ENCODE measurements around the gene MYO5A. TPM values are rescaled to one million over a fixed set of nuclear protein-coding genes. Genes with fewer than 3 reads are reported as not detected.
"Not testable (repeated sequence)": the region's sequence is repeated elsewhere in the genome, so short reads cannot be mapped to it uniquely, and the experiment has no call there.

Gene MYO5A
- total and polyA plus RNA-seq, 9 donors, result 3.8 to 26.5 (median 15.1) TPM

GRCh38 chr15:52462806-52463360 is 65.8 kb downstream of the MYO5A start:
- no peaks in the 10 kb centered on the region for H3K9me3 ChIP-seq
- H3K4me3 ChIP-seq, result no peak overlapping the region
- no peaks in the 10 kb centered on the region for H3K4me1 ChIP-seq (ENCODE audit: insufficient read depth)
- intact Hi-C loops (cut with DNase I), result no loop called here
- H3K36me3 ChIP-seq, result no peaks in the 10 kb centered on the region
- no peaks in the 10 kb centered on the region for H3K27me3 ChIP-seq
- WGBS, 3 donors, result 90 to 95% (median 93%) methylated on average over 6 of the region's 6 CpGs
- no peak overlapping the region for H3K27ac ChIP-seq
- no peak for DNase-seq
- TF ChIP-seq EP300 (IDR thresholded peaks at IDR 0.05) (no peak), POLR2A (IDR thresholded peaks at IDR 0.05) (no peak)
- TF ChIP-seq, protein P1, sequence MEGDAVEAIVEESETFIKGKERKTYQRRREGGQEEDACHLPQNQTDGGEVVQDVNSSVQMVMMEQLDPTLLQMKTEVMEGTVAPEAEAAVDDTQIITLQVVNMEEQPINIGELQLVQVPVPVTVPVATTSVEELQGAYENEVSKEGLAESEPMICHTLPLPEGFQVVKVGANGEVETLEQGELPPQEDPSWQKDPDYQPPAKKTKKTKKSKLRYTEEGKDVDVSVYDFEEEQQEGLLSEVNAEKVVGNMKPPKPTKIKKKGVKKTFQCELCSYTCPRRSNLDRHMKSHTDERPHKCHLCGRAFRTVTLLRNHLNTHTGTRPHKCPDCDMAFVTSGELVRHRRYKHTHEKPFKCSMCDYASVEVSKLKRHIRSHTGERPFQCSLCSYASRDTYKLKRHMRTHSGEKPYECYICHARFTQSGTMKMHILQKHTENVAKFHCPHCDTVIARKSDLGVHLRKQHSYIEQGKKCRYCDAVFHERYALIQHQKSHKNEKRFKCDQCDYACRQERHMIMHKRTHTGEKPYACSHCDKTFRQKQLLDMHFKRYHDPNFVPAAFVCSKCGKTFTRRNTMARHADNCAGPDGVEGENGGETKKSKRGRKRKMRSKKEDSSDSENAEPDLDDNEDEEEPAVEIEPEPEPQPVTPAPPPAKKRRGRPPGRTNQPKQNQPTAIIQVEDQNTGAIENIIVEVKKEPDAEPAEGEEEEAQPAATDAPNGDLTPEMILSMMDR (IDR thresholded peaks at IDR 0.05), result no peak

- H3K27me3 ChIP-seq; H3K36me3 ChIP-seq; H3K9me3 ChIP-seq; H3K27ac ChIP-seq; intact Hi-C loops (cut with DNase I); H3K4me3 ChIP-seq; H3K4me1 ChIP-seq (ENCODE audit: insufficient read depth); DNase-seq: not testable (repeated sequence)
- WGBS, 3 donors, result 97 to 99% (median 98%) methylated on average over 19 to 28 of the region's 31 CpGs
Measured at GRCh38 chr15:52459701-52460100, 69.0 kb downstream of the MYO5A start.

GRCh38 chr15:52459265-52459664 is 69.4 kb downstream of the MYO5A start:
- WGBS, 3 donors, result 85 to 87% (median 86%) methylated on average over 9 of the region's 9 CpGs
- H3K4me3 ChIP-seq; intact Hi-C loops (cut with DNase I); H3K4me1 ChIP-seq (ENCODE audit: insufficient read depth); H3K27ac ChIP-seq; DNase-seq; H3K27me3 ChIP-seq; H3K36me3 ChIP-seq; H3K9me3 ChIP-seq: not testable (repeated sequence)

DNA sequence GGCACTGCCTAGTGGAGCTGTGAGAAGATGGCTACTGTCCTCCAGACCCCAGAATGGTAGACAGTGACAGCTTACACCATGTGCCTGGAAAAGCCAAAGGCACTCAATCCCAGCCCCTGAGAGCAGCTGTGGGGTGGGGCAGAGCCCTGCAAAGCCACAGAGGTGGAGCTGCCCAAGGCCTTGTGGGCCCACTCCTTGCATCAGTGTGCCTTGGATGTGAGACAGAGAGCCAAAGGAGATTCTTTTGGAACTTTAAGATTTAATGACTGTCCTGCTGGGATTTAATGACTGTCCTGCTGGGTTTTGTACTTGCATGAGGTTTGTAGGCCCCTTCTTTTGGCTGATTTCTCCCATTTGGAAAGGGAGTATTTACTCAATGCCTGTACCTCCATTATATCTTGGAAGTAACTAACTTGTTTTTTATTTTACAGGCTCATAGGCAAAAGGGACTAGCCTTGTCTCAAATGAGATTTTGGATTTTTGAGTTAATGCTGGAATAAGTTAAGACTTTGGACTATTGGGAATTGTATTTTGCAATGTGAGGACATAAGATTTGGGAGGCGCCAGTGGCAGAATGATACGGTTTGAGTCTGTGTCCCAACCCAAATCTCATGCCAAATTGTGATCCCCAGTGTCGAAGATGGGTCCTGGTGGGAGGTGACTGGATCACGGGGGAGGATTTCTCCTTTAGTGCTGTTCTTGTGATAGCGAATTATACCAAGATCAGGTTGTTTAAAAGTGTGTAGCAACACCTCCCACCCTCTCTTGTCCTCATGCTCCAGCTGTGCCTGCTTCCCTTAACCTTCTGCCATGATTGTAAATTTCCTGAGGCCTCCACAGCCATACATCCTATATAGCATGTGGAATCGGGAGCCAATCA is 80.4 kb downstream of the MYO5A start:
- WGBS, 3 donors, result 75 to 92% (median 91%) methylated on average over 6 of the region's 6 CpGs
- DNase-seq, result no peak

GRCh38 chr15:52445954-52446353 is 82.7 kb downstream of the MYO5A start:
- H3K27me3 ChIP-seq, result no peaks in the 10 kb centered on the region
- H3K36me3 ChIP-seq, result no peaks in the 10 kb centered on the region
- no peaks in the 10 kb centered on the region for H3K9me3 ChIP-seq
- no peak for TF ChIP-seq EP300 (IDR thresholded peaks at IDR 0.05)
- 97 to 100% (median 99%) methylated on average over 3 of the region's 3 CpGs for WGBS, 3 donors
- DNase-seq, result no peak
- no peak overlapping the region for H3K27ac ChIP-seq
- H3K4me1 ChIP-seq (ENCODE audit: insufficient read depth), result peaks cover 1% of the 10 kb centered on the region
- intact Hi-C loops (cut with DNase I), result no loop called here
- no peak overlapping the region for H3K4me3 ChIP-seq

More for the DNA sequence above, 80.4 kb downstream of the MYO5A start:
- H3K4me3 ChIP-seq, result no peak overlapping the region
- H3K36me3 ChIP-seq, result no peaks in the 10 kb centered on the region
- no peak overlapping the region for H3K27ac ChIP-seq
- H3K27me3 ChIP-seq, result no peaks in the 10 kb centered on the region
- H3K9me3 ChIP-seq, result no peaks in the 10 kb centered on the region
- TF ChIP-seq POLR2A (IDR thresholded peaks at IDR 0.05) (no peak), EP300 (IDR thresholded peaks at IDR 0.05) (no peak)
- TF ChIP-seq, protein P1 (IDR thresholded peaks at IDR 0.05), result no peak
- H3K4me1 ChIP-seq (ENCODE audit: insufficient read depth), result peaks cover 1% of the 10 kb centered on the region
- intact Hi-C loops (cut with DNase I), result no loop called here

DNA sequence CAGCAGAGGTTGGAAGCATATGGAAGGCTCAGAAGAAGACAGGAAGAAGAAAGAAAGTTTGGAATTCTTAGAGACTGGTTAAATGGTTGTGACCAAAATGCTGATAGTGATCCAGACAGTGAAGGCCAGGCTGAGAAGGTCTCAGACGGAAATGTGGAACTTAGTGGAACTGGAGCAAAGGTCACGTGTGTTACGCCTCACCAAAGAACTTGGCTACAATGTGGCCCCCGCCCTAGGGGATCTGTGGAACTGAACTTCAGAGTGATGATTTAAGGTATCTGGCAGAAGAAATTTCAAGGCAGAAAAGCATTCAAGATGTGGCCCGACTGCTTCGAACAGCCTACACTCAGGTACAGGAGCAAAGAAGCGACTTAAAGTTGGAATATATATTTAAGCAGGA is 83.1 kb downstream of the MYO5A start:
- WGBS, 3 donors, result 81 to 88% (median 88%) methylated on average over 7 of the region's 7 CpGs
- no peak overlapping the region for H3K27ac ChIP-seq
- no peak for DNase-seq

DNA sequence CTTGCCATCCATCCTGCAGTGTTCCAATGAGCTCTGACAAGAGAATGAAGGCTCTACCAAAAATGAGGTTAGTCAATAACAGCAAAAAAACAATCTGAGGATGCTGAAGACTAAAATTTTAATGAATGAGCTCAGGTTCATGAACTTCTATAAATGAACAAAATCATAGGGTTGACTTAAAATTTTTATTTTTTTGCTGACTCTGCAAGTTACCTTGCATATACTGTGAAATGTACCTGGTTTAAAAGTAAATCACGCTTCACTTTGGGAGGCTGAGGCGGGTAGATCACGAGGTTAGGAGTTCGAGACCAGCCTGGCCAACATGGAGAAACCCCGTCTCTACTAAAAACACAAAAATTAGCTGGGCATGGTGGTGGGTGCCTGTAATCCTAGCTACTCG is 85.5 kb downstream of the MYO5A start:
- WGBS, 3 donors, result 97 to 99% (median 98%) methylated on average over 6 of the region's 6 CpGs
- intact Hi-C loops (cut with DNase I), result not testable (repeated sequence)

More for the DNA sequence above, 83.1 kb downstream of the MYO5A start:
- no peaks in the 10 kb centered on the region for H3K9me3 ChIP-seq
- H3K4me1 ChIP-seq (ENCODE audit: insufficient read depth), result peaks cover 1% of the 10 kb centered on the region
- no peaks in the 10 kb centered on the region for H3K36me3 ChIP-seq
- intact Hi-C loops (cut with DNase I), result no loop called here
- H3K27me3 ChIP-seq, result no peaks in the 10 kb centered on the region
- H3K4me3 ChIP-seq, result no peak overlapping the region
- no peak for TF ChIP-seq POLR2A (IDR thresholded peaks at IDR 0.05)
- no peak for TF ChIP-seq EP300 (IDR thresholded peaks at IDR 0.05)
- TF ChIP-seq, protein P1 (IDR thresholded peaks at IDR 0.05), result no peak

More for the DNA sequence above, 85.5 kb downstream of the MYO5A start:
- not testable (repeated sequence) for H3K4me3 ChIP-seq; DNase-seq; H3K4me1 ChIP-seq (ENCODE audit: insufficient read depth); H3K27ac ChIP-seq; H3K36me3 ChIP-seq; H3K9me3 ChIP-seq; H3K27me3 ChIP-seq
